ENCODE measurements around the gene SCTR. TPM values are rescaled to one million over a fixed set of nuclear protein-coding genes. Genes with fewer than 3 reads are reported as not detected.

Gene SCTR
- total and polyA plus RNA-seq, 7 experiments from 2014 or later = not detected

GRCh38 chr2:119512946-119513345 is 11.3 kb downstream of the SCTR start:
- no peak overlapping the region for H3K4me3 ChIP-seq (ENCODE audit: low read length)
- intact Hi-C loops (cut with micrococcal nuclease) = no loop called here
- H3K4me1 ChIP-seq (ENCODE audit: control insufficient read depth in 2 of 2, insufficient read depth in 2 of 2, low read length in 2 of 2) = no peaks in the 10 kb centered on the region
- H3K36me3 ChIP-seq (ENCODE audit: control insufficient read depth in 2 of 3, insufficient read depth in 3 of 3, low read length in 3 of 3) = no peaks in the 10 kb centered on the region
- ChIA-PET POLR2A (no interaction called here), CTCF (no interaction called here)
- no peaks in the 10 kb centered on the region for H3K9me3 ChIP-seq (ENCODE audit: control insufficient read depth in 2 of 3, low read length in 3 of 3)
- no peak overlapping the region for H3K27ac ChIP-seq (ENCODE audit: low read depth, low read length)
- Mint-ChIP-seq H3K4me3 (no peak overlapping the region), H3K9me3 (no peaks in the 10 kb centered on the region), H3K36me3 (no peaks in the 10 kb centered on the region), H3K27ac (no peak overlapping the region), H3K27me3 (peaks cover 10 to 67% (median 45%) of the 10 kb centered on the region in 5 donors), H3K4me1 (peaks cover 0 to under 1% (median 0%) of the 10 kb centered on the region in 7 donors)
- DNase-seq = no peak
- no peak for ATAC-seq
- H3K27me3 ChIP-seq (ENCODE audit: control insufficient read depth in 2 of 2, insufficient read depth in 2 of 2, low read length in 2 of 2) = no peaks in the 10 kb centered on the region

DNA sequence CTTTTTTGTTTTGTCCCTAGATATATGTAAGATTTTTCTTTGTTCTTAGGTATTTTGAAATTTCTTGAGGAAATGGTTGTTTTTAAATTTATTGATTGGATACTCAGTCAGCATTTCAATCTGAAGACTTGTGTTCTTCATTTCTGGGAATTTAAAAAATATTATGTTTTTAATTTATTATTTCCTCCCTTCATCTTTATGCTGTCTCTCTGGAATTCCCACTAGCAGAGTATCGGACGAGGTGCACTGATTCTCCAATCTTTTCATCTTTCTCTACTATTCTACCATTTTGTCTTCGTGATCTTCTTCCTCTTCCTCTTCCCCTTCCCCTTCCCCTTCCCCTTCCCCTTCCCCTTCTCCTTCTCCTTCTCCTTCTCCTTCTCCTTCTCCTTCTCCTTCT is 12.3 kb downstream of the SCTR start:
- Mint-ChIP-seq H3K4me1 (peaks cover 0 to 4% (median 0%) of the 10 kb centered on the region in 7 donors), H3K27me3 (peaks cover 10 to 60% (median 39%) of the 10 kb centered on the region in 5 donors), H3K27ac (no peak overlapping the region), H3K9me3 (peaks cover 0 to 2% (median 0%) of the 10 kb centered on the region in 11 donors), H3K4me3 (no peak overlapping the region), H3K36me3 (no peaks in the 10 kb centered on the region)
- CTCF ChIA-PET = no interaction called here
- ATAC-seq (no peak), DNase-seq (no peak)
- H3K36me3 ChIP-seq (ENCODE audit: control insufficient read depth in 2 of 3, insufficient read depth in 3 of 3, low read length in 3 of 3) = no peaks in the 10 kb centered on the region
- intact Hi-C loops (cut with micrococcal nuclease) = no loop called here
- H3K27ac ChIP-seq (ENCODE audit: low read depth, low read length) = no peak overlapping the region
- H3K4me1 ChIP-seq (ENCODE audit: control insufficient read depth in 2 of 2, insufficient read depth in 2 of 2, low read length in 2 of 2) = no peaks in the 10 kb centered on the region
- POLR2A ChIA-PET = no interaction called here
- H3K4me3 ChIP-seq (ENCODE audit: low read length) = no peak overlapping the region
- no peaks in the 10 kb centered on the region for H3K9me3 ChIP-seq (ENCODE audit: control insufficient read depth in 2 of 3, low read length in 3 of 3)
- no peaks in the 10 kb centered on the region for H3K27me3 ChIP-seq (ENCODE audit: control insufficient read depth in 2 of 2, insufficient read depth in 2 of 2, low read length in 2 of 2)

GRCh38 chr2:119508756-119509155 is 15.5 kb downstream of the SCTR start:
- H3K4me1 Mint-ChIP-seq = peaks cover 0 to 4% (median 0%) of the 10 kb centered on the region in 7 donors
- CTCF ChIA-PET = no interaction called here

DNA sequence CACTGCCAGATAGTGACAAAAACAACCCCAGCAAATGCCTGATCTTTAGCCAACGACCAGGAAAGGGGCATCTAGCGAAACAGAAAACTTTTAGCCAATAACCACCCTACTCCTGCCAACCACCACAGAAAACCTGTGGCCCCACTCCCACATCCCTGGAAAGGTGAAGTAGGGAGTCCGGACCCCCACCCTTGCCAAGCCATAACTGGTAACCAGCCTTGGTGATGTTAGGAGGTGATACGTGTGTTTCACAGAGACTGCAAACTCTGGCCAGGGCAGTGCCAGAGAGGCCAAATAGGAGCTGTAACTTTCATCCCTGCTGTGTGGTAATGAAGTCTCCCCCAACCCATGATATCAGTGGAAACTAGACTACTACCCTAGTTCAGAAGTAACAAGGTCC is 27.6 kb downstream of the SCTR start:
- CTCF ChIA-PET = interaction anchor here (0.7 kb wide), 1 partner anchor 65 kb away, joined by 3 read pairs; no protein-coding TSS in a partner anchor
- no peaks in the 10 kb centered on the region for H3K36me3 ChIP-seq (ENCODE audit: control insufficient read depth in 2 of 3, insufficient read depth in 3 of 3, low read length in 3 of 3)
- DNase-seq (no peak), ATAC-seq (no peak)
- H3K36me3 Mint-ChIP-seq = peaks cover 0 to 8% (median 3%) of the 10 kb centered on the region in 5 donors
- H3K4me1 ChIP-seq (ENCODE audit: control insufficient read depth in 2 of 2, insufficient read depth in 2 of 2, low read length in 2 of 2) = no peaks in the 10 kb centered on the region
- intact Hi-C loops (cut with micrococcal nuclease) = no loop called here
- peaks cover 0 to 7% (median 5%) of the 10 kb centered on the region in 3 experiments for H3K9me3 ChIP-seq (ENCODE audit: control insufficient read depth in 2 of 3, low read length in 3 of 3)
- H3K27me3 ChIP-seq (ENCODE audit: control insufficient read depth in 2 of 2, insufficient read depth in 2 of 2, low read length in 2 of 2) = no peaks in the 10 kb centered on the region
- no peak overlapping the region for H3K4me3 ChIP-seq (ENCODE audit: low read length)
- POLR2A ChIA-PET = no interaction called here
- H3K9me3 Mint-ChIP-seq = peaks cover 3 to 43% (median 28%) of the 10 kb centered on the region in 11 donors
- no peak overlapping the region for H3K4me3 Mint-ChIP-seq
- peaks cover 5 to 46% (median 45%) of the 10 kb centered on the region in 5 donors for H3K27me3 Mint-ChIP-seq
- no peaks in the 10 kb centered on the region for H3K4me1 Mint-ChIP-seq
- H3K27ac ChIP-seq (ENCODE audit: low read depth, low read length) = no peak overlapping the region
- H3K27ac Mint-ChIP-seq = no peak overlapping the region

More at GRCh38 chr2:119508756-119509155, 15.5 kb downstream of the SCTR start:
- no peaks in the 10 kb centered on the region for H3K36me3 Mint-ChIP-seq
- Histone ChIP-seq H3K4me3 (ENCODE audit: low read length) (no peak overlapping the region), H3K27me3 (ENCODE audit: control insufficient read depth in 2 of 2, insufficient read depth in 2 of 2, low read length in 2 of 2) (no peaks in the 10 kb centered on the region), H3K9me3 (ENCODE audit: control insufficient read depth in 2 of 3, low read length in 3 of 3) (no peaks in the 10 kb centered on the region), H3K36me3 (ENCODE audit: control insufficient read depth in 2 of 3, insufficient read depth in 3 of 3, low read length in 3 of 3) (no peaks in the 10 kb centered on the region), H3K4me1 (ENCODE audit: control insufficient read depth in 2 of 2, insufficient read depth in 2 of 2, low read length in 2 of 2) (no peaks in the 10 kb centered on the region), H3K27ac (ENCODE audit: low read depth, low read length) (no peak overlapping the region)
- no peak overlapping the region for H3K27ac Mint-ChIP-seq
- H3K9me3 Mint-ChIP-seq = peaks cover 0 to 5% (median 0%) of the 10 kb centered on the region in 11 donors
- H3K27me3 Mint-ChIP-seq = peaks cover 5 to 42% (median 25%) of the 10 kb centered on the region in 5 donors
- ATAC-seq (no peak), DNase-seq (no peak)
- intact Hi-C loops (cut with micrococcal nuclease) = no loop called here
- POLR2A ChIA-PET = no interaction called here
- no peak overlapping the region for H3K4me3 Mint-ChIP-seq

DNA sequence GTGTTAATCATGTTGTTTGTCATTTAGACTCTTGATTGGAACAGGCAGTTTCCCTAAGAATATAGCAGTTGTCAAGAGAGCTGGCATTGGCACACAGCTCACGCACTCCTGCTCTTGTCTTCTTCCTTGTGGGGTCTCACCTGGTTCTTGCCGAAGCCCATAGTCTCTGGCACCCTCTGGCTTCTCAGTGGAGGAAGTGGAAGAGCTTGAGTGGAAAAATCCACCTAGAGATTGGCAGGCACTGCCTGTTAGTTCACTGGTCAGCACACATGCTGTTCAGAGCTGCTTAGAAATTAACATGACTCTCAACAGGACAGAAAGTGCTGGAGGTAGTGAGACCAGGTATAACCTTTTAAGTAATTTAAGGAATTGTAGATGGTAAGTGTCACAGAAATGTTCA is 28.3 kb downstream of the SCTR start:
- peaks cover 0 to 8% (median 3%) of the 10 kb centered on the region in 5 donors for H3K36me3 Mint-ChIP-seq
- Histone ChIP-seq H3K36me3 (ENCODE audit: control insufficient read depth in 2 of 3, insufficient read depth in 3 of 3, low read length in 3 of 3) (no peaks in the 10 kb centered on the region), H3K9me3 (ENCODE audit: control insufficient read depth in 2 of 3, low read length in 3 of 3) (peaks cover 0 to 7% (median 5%) of the 10 kb centered on the region in 3 experiments), H3K27me3 (ENCODE audit: control insufficient read depth in 2 of 2, insufficient read depth in 2 of 2, low read length in 2 of 2) (no peaks in the 10 kb centered on the region), H3K27ac (ENCODE audit: low read depth, low read length) (no peak overlapping the region), H3K4me3 (ENCODE audit: low read length) (no peak overlapping the region), H3K4me1 (ENCODE audit: control insufficient read depth in 2 of 2, insufficient read depth in 2 of 2, low read length in 2 of 2) (no peaks in the 10 kb centered on the region)
- H3K27ac Mint-ChIP-seq = no peak overlapping the region
- DNase-seq = no peak
- intact Hi-C loops (cut with micrococcal nuclease) = no loop called here
- CTCF ChIA-PET = no interaction called here
- POLR2A ChIA-PET = no interaction called here
- ATAC-seq = no peak
- no peaks in the 10 kb centered on the region for H3K4me1 Mint-ChIP-seq
- peaks cover 3 to 37% (median 22%) of the 10 kb centered on the region in 11 donors for H3K9me3 Mint-ChIP-seq
- H3K27me3 Mint-ChIP-seq = peaks cover 5 to 41% (median 39%) of the 10 kb centered on the region in 5 donors
- no peak overlapping the region for H3K4me3 Mint-ChIP-seq

DNA sequence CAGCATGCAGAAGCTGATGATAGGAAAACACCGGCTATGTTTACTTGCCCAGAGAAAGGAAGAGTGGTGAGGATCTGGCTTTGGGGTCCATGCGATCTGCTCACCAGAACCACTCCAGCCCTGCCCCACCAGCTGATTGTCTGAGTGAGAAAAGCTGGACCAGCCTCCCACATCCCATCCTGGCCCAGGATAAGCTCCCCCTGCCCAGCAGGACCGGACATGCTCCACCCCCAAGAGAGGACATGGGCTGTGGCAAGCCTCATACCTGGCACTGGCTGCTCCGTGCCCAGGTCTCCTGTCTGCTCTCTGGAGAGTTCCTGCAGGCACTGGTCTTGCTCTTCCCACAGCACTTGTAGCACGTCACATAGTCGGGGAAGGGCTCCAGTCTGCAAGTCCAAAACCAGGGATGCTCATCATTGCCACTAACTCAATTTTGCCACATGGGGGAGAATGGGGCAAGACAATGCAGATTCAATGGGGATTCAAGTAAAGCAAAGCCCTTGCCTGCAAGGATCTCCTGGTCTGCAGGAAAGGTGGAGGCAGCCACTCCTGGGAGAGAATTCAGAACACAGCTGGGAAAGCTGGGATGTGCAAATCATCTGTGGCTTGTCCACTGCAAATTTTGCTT is 30.0 kb downstream of the SCTR start:
- ChIA-PET POLR2A (no interaction called here), CTCF (interaction anchor here (0.8 kb wide), 1 partner anchor 151 kb away, joined by 4 read pairs; no protein-coding TSS in a partner anchor)
- no peak for ATAC-seq
- H3K36me3 Mint-ChIP-seq = peaks cover 0 to 6% (median 0%) of the 10 kb centered on the region in 5 donors
- DNase-seq = no peak
- intact Hi-C loops (cut with micrococcal nuclease) = no loop called here
- Histone ChIP-seq H3K4me1 (ENCODE audit: control insufficient read depth in 2 of 2, insufficient read depth in 2 of 2, low read length in 2 of 2) (no peaks in the 10 kb centered on the region), H3K4me3 (ENCODE audit: low read length) (no peak overlapping the region), H3K27ac (ENCODE audit: low read depth, low read length) (no peak overlapping the region), H3K36me3 (ENCODE audit: control insufficient read depth in 2 of 3, insufficient read depth in 3 of 3, low read length in 3 of 3) (no peaks in the 10 kb centered on the region), H3K9me3 (ENCODE audit: control insufficient read depth in 2 of 3, low read length in 3 of 3) (peaks cover 0 to under 1% (median 0%) of the 10 kb centered on the region in 3 experiments), H3K27me3 (ENCODE audit: control insufficient read depth in 2 of 2, insufficient read depth in 2 of 2, low read length in 2 of 2) (no peaks in the 10 kb centered on the region)
- no peak overlapping the region for H3K4me3 Mint-ChIP-seq
- peaks cover 0 to 22% (median 10%) of the 10 kb centered on the region in 11 donors for H3K9me3 Mint-ChIP-seq
- H3K27me3 Mint-ChIP-seq = peaks cover 2 to 36% (median 28%) of the 10 kb centered on the region in 5 donors
- H3K4me1 Mint-ChIP-seq = no peaks in the 10 kb centered on the region
- H3K27ac Mint-ChIP-seq = no peak overlapping the region

Measured in naive thymus-derived CD4-positive, alpha-beta T cell (primary cell).